Activated T-cell treated with anti-CD3 and anti-CD28 coated beads, Interleukin-2, amount 50 U/mL, for 48 hours (primary cell): ENCODE data around the gene CYP27B1.
"Not testable (repeated sequence)": the region's sequence is repeated elsewhere in the genome, so short reads cannot be mapped to it uniquely, and the experiment has no call there.

Source experiments
- DNase-seq, 2 experiments: peaks; one replicate each; pipeline ENCODE4 v3.0.0-alpha.2; 2020

Gene CYP27B1

GRCh38 chr12:57782608-57783465 lies 16.0 kb upstream of the CYP27B1 start, which contains the start of gene TSFM:
Gene TSFM, plus strand, starts transcription at chr12:57782787. Its CDS starts 15 bp downstream, at chr12:57782802.
- peak; percentile 98 to 99 for DNase-seq

- no peak for DNase-seq
Observed at GRCh38 chr12:57782243-57782607, 15.3 kb upstream of the CYP27B1 start.

- DNase-seq, result no peak
Observed at GRCh38 chr12:57781801-57782200, 14.9 kb upstream of the CYP27B1 start.

GRCh38 chr12:57781244-57781643 lies 14.4 kb upstream of the CYP27B1 start:
- no peak for DNase-seq

DNA sequence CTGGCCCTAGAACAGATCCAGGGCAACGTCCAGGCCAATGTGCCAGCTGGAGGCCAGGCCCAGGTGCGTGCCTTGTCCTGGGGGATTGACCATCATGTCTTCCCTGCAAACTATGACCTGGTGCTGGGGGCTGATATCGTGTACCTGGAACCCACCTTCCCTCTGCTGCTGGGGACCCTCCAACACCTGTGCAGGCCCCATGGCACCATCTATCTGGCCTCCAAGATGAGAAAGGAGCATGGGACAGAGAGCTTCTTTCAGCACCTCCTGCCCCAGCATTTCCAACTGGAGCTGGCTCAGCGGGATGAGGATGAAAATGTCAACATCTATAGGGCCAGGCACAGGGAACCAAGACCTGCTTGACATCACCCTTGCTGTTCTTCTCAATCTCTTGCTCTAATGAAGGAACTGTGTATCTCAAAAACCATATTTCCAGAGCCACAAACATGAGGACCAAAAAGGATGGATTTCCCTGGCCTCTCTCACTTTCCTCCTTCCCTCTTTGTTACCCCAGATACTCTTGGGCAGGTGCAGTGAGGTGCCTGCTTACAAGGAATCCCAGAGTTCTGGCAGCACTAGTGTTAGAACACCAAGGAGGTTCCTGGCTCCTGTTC lies 13.5 kb upstream of the CYP27B1 start:
- no peak for DNase-seq

GRCh38 chr12:57779736-57780135 lies 12.9 kb upstream of the CYP27B1 start:
- no peak for DNase-seq

GRCh38 chr12:57777911-57778310 lies 11.0 kb upstream of the CYP27B1 start:
- DNase-seq, result no peak

GRCh38 chr12:57777367-57777766 lies 10.5 kb upstream of the CYP27B1 start:
- no peak for DNase-seq

DNA sequence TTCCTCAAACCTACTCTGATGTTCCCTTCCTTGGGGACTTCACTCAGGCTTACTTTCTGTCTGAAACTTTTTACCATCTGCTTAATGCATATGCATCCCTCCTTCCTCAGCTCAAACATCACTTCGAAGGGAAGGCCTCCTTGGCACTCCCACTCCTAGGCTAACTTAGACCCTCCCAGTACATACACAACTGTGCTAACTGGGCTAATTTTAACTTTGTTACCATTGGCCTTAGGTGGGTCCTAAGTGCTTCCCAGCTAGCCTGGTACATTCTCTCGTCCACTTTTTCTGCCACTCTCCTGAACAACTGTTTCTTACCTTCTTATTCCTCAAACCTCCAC lies 9.3 kb upstream of the CYP27B1 start:
- DNase-seq, result no peak

DNA sequence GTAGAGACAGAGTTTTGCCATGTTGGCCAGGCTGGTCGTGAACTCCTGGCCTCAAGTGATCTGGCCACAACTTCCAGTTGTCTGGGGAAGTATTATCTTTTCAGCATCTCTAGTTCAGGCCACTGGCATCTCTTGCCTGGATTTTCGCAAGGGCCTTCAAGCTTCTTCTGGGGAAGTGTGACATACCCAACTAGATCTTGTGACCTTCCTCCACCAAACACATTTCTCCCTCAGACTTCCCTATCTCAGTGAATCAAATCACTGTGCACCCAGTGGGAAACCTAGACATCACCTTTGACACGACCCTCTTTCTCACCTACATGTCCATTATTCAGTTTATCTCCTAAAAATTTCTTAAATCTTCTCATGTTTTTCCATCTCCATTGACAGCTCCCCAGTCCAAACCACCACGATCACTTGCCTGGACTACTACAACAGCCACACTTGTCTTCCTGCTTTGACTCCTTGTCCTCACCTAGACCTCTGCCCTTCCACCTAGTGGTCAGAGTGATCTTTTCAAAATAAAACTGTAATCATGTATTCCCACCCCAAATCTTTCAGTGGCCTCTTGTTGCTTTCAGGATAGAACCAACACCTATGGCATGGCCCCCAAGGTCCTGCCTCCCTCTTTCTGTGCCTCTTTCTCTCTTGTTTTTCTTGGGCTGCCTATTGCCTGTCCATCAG lies 8.8 kb upstream of the CYP27B1 start:
- peak in 1 of 2 experiments; percentile 11 for DNase-seq

DNA sequence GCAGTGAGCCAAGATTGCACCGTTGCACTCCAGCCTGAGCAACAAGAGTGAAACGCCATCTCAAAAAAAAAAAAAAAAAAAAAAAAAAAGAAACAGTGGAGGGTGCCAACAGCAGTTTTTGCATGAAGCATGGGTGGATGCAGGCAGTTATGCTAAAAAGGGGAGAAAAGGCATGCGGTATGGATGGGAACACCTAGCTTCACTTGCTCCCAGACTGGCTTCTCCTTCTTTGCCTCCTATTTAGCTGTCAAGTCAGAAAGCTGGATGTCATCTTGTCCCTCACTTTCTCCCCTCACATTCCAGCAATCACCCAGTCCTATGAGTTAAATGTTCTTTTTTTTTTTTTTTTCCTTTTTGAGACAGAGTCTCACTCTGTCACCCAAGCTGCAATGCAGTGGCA lies 8.2 kb upstream of the CYP27B1 start:
- no peak for DNase-seq

DNA sequence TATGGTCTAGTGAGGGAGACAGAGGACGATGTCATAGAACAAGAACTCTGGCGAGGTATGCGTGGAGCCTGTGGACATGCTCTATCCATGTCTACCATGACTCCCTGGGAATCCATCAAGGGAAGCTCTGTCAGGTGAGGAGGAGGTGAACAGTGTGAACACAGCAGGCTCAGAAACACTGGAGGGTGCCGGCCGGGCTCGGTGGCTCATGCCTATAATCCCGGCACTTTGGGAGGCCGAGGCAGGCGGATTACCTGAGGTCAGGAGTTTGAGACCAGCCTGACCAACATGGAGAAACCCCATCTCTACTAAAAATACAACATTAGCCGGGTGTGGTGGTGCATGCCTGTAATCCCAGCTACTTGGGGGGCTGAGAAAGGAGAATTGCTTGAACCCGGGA lies 7.8 kb upstream of the CYP27B1 start:
- DNase-seq, result not testable (repeated sequence)

DNA sequence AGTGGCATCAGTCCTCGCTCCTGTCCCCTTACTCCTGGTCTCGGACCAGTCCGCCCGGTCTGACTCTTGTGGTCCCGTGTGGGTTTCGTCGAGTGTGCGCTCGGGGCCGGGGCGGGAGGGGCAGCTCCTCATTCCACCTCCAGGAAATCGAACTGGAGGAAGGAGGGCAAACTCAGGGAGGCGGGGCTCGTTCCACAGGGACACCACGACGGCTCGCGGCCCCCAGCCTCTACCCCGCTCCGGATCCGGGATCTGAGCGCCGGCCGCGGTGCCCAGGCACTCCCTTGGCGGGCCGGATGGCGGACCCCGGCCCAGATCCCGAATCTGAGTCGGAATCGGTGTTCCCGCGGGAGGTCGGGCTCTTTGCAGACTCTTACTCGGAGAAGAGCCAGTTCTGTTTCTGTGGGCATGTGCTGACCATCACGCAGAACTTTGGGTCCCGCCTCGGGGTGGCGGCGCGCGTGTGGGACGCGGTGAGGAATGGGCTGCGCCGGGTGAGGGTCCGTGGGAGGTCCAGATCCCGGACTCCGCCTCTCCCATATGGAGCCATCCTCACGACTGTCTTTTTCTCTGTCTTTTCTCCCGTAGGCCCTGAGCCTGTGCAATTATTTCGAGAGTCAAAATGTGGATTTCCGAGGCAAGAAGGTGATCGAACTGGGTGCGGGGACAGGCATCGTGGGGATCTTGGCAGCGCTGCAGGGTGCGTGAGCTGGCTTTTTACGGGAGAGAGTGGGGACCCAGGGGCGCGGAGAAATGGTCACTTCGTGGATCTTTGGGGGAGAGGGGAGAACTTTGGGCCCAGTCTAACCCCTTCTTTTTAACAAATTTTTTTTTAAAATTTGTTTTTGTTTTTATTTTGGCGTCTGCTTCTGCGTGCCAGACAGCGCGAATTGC lies 5.8 kb upstream of the CYP27B1 start, which contains the start of gene EEF1AKMT3:
Gene EEF1AKMT3, plus strand, starts transcription at position 186 of the 894 bp plus-strand sequence. Its CDS starts 111 bp downstream, at position 297.
- no peak for DNase-seq

GRCh38 chr12:57771873-57772428 lies 5.1 kb upstream of the CYP27B1 start, which contains the start of gene METTL1:
Gene METTL1, minus strand, starts transcription at chr12:57772105. Its CDS starts 22 bp downstream, at chr12:57772083.
- peak; percentile 96 for DNase-seq

GRCh38 chr12:57771236-57771872 lies 4.5 kb upstream of the CYP27B1 start:
- peak in 1 of 2 experiments; percentile 94 for DNase-seq

DNA sequence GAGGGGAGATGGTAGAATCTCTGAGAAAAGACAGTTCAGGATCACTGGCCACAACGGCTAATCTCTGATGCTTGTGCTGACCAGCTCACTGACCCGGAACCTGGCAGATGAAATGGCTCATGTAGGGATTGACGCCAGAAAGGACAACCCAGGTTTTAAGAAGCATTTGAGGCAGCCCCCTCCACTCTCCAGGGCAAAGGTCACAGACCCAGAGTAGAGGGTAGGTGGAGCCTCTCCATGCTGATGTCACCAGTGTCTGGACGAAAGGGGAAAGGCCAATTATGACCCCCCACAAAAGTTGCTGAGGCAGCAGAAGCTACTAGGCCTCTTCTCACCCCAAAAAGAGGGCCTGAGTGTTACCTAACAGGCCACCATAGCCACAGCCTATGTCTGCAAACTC lies 3.9 kb upstream of the CYP27B1 start:
- DNase-seq, result no peak

DNA sequence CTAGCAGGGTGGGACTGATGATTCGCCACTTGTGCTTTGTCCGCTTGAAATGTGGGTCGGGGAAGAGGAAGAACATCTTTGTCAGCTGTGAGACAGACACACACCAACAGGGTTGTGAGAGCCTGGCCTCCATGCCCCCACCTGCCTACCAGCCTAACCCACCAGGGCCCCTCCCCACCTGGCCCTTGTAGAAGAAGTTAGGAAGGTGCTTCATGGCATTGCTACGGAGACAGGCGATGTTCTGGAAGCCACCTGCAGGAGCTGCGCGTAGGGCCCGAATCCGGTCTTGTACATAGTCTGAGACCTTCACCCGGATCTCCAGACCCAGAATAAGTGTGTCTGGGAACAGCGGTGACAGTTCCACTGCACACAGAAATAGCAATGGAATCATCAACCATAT lies 2.7 kb upstream of the CYP27B1 start:
- DNase-seq, result no peak

- no peak for DNase-seq
Observed at GRCh38 chr12:57767876-57768275, 998 bp upstream of the CYP27B1 start.

- no peak for DNase-seq
Observed at GRCh38 chr12:57767305-57767698, 424 bp upstream of the CYP27B1 start.

DNA sequence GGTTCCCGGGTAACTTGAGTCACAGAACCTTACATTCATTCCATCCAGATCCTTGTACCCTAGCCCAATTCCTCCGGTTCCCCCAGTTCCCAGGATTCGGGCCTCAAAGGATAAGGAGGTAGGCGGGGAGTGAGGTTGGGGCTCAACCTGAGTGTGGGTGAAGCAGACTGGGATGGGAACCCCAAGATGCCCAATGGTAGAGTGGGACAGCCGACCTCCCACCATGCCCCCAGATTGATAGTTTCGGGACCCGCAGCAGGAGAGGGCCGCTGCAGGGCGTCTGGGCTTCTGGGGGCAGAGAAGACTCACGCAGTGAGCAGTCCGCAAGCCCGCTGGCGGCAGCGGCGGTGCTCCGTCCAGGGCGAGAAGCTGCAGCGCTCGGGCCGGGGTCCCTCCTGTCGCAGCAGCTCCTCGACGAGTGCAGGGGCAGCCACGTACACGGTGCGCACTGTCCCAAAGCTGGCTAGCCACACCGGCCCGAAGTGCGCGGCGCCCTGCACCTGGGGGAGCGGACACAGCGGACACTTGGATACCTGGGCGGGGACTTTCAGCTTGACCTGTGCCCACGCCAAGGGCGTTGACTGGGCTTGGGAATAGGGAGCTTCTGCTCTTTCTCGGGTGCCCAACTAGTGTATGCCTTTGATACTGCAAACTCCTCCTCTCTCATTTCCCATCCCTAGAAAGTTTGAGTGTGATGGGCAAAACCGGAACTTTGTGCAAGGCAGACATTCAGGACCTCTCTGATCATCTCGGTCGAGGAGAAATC lies 997 bp downstream of the CYP27B1 start:
- DNase-seq, result no peak
